ENCODE measurements around the gene RGMB.
"Not testable (repeated sequence)": the region's sequence is repeated elsewhere in the genome, so short reads cannot be mapped to it uniquely, and the experiment has no call there.

GRCh38 chr5:98752331-98752730 lies 21.1 kb upstream of the RGMB start:
- TF ChIP-seq CTCF, POLR2A (IDR thresholded peaks at IDR 0.05): not testable (repeated sequence)
